Spleen (tissue), 11 donors: Measurements from ENCODE around the gene FAH. TPM values are rescaled to one million over a fixed set of nuclear protein-coding genes. Genes with fewer than 3 reads are reported as not detected.
A peak's percentile ranks its signal among the peaks of the same experiment; 100 is the strongest.

Source experiments
- DNase-seq: peaks from one replicate; pipeline ENCODE4 v3.0.0-alpha.2; 2020
- H3K27ac ChIP-seq, 8 donors: fragments of 200-600 bp; sonication (generic) in 7 of 8; 1 replicate in 4 of 8; 2 replicates in 4 of 8; pipeline versions ENCODE4 v1.5.0 to v1.8.0; 2016 to 2021; ENCODE audit warnings: inconsistent platforms in 4 of 8, mild to moderate bottlenecking in 4 of 8, moderate library complexity in 1 of 8
- H3K27me3 ChIP-seq, 7 donors: fragments of 200-600 bp; sonication (generic) in 6 of 7; replicated peaks in 1 of 7; 1 replicate in 4 of 7; 2 replicates in 3 of 7; pipeline versions ENCODE4 v1.5.0 to v1.8.0; 2016 to 2021; ENCODE audit warnings: inconsistent platforms in 3 of 7, mild to moderate bottlenecking in 1 of 7
- H3K36me3 ChIP-seq, 6 donors: fragments of 200-600 bp; sonication (generic) in 5 of 6; 1 replicate in 4 of 6; 2 replicates in 2 of 6; pipeline versions ENCODE4 v1.5.0 to v1.8.0; 2016 to 2021; ENCODE audit warnings: inconsistent platforms in 2 of 6
- H3K4me1 ChIP-seq, 6 donors: fragments of 200-600 bp; sonication (generic) in 5 of 6; 1 replicate in 3 of 6; 2 replicates in 3 of 6; pipeline versions ENCODE4 v1.5.0 to v1.8.0; 2016 to 2021; ENCODE audit warnings: inconsistent platforms in 3 of 6
- H3K4me3 ChIP-seq, 8 donors: fragments of 200-600 bp; sonication (generic) in 7 of 8; 1 replicate in 4 of 8; 2 replicates in 4 of 8; pipeline versions ENCODE4 v1.5.0 to v1.8.0; 2016 to 2021; ENCODE audit warnings: inconsistent platforms in 4 of 8, mild to moderate bottlenecking in 4 of 8, moderate library complexity in 2 of 8
- H3K9me3 ChIP-seq, 8 donors: fragments of 200-600 bp; sonication (generic) in 7 of 8; 1 replicate in 4 of 8; 2 replicates in 4 of 8; pipeline versions ENCODE4 v1.5.0 to v1.8.0; 2016 to 2021; ENCODE audit warnings: inconsistent platforms in 4 of 8
- POLR2A ChIP-seq, 3 donors: fragments of 450-650 bp; IDR thresholded peaks; one replicate each; pipeline ENCODE4 v1.5.1; 2017; ENCODE audit warnings: antibody characterized with exemption in 3 of 3, mild to moderate bottlenecking in 1 of 3
- POLR2AphosphoS5 ChIP-seq, 3 donors: sonication (generic); formaldehyde crosslinking; IDR thresholded peaks; one replicate each; pipeline ENCODE4 v1.5.1; 2017; ENCODE audit warnings: antibody characterized with exemption in 3 of 3
- WGBS, 5 donors: extraction: QIAGEN DNeasy Blood & Tissue Kit in 3 of 5; methylation state at CpG; one replicate each; pipeline versions ENCODE4 v1.1.5 to v1.1.7; 2013 to 2018; 5-methylcytosine and 5-hydroxymethylcytosine counted together
- intact Hi-C: fragments of 100-400 bp; cut with DNase I; formaldehyde crosslinking; loops from one replicate; pipeline ENCODE4 v1.15.0; 2023; ENCODE audit warnings: low total_unique reads
- polyA plus RNA-seq, 3 donors: library from polyadenylated mRNA; stranded (reverse); fragments of 200-250 nt; gene quantifications; one replicate each; pipeline ENCODE4 v1.2.1, GENCODE V29; 2013
- total RNA-seq, 7 donors: library from RNA; depleted of rRNA in 3 of 7; stranded (reverse); fragments of >200 nt in 3 of 7; fragmentation: NEBNext Ultra II Directional in 4 of 7; extraction: Animal tissue kit (Norgen Biotek cat#: 25700) in 4 of 7; gene quantifications; one replicate each; pipeline versions ENCODE4 v1.1.0 to v1.2.1, GENCODE V29; 2016 to 2021
- TF ChIP-seq, protein P1 (sequence below), 11 experiments: fragments of 200-600 bp in 7 of 11; fragments of 450-650 bp in 4 of 11; sonication (generic) in 4 of 11; IDR thresholded peaks in 8 of 11; conservative IDR thresholded peaks in 3 of 11; 1 replicate in 7 of 11; 2 replicates in 4 of 11; pipeline versions ENCODE4 v1.4.0 to v1.8.0; 2016 to 2021; ENCODE audit warnings: antibody characterized with exemption in 11 of 11, inconsistent platforms in 4 of 11, mild to moderate bottlenecking in 1 of 11
- donor health status: healthy with polysubstance abuse.
- donor health status: DM: no; HTN: no; CAD: no; lungs with moderate emphysema.
- donor health status: DM: no; HTN: no; CAD: no.
- donor health status: Bipolar disorder and iron deficiency.
- donor health status: healthy.
- donor health status: DM: no; HTN: no; CAD: no.
- donor health status: DM: yes; HTN: yes; CAD: no.

FAH gene
- total and polyA plus RNA-seq, 10 donors: 8.5 to 33.1 (median 21.2) TPM

GRCh38 chr15:80152180-80152895 lies 461 bp upstream of the FAH start:
- 1 to 6% (median 3%) methylated on average over 11 to 41 of the region's 41 CpGs for WGBS, 5 donors
- H3K36me3 ChIP-seq: no peaks in the 10 kb centered on the region
- H3K9me3 ChIP-seq: no peaks in the 10 kb centered on the region
- no peaks in the 10 kb centered on the region for H3K27me3 ChIP-seq
- peak overlapping the region; percentile 48 to 89 (median 71) for H3K4me3 ChIP-seq
- peak overlapping the region; percentile 42 to 87 (median 82) for H3K27ac ChIP-seq
- peak; percentile 97 for DNase-seq
- peaks cover 8 to 55% (median 25%) of the 10 kb centered on the region in 6 donors for H3K4me1 ChIP-seq
- TF ChIP-seq POLR2AphosphoS5 (IDR thresholded peaks at IDR 0.05) (peak; percentile 44 to 69 (median 55)), POLR2A (IDR thresholded peaks at IDR 0.05) (no peak)
- TF ChIP-seq, protein P1, sequence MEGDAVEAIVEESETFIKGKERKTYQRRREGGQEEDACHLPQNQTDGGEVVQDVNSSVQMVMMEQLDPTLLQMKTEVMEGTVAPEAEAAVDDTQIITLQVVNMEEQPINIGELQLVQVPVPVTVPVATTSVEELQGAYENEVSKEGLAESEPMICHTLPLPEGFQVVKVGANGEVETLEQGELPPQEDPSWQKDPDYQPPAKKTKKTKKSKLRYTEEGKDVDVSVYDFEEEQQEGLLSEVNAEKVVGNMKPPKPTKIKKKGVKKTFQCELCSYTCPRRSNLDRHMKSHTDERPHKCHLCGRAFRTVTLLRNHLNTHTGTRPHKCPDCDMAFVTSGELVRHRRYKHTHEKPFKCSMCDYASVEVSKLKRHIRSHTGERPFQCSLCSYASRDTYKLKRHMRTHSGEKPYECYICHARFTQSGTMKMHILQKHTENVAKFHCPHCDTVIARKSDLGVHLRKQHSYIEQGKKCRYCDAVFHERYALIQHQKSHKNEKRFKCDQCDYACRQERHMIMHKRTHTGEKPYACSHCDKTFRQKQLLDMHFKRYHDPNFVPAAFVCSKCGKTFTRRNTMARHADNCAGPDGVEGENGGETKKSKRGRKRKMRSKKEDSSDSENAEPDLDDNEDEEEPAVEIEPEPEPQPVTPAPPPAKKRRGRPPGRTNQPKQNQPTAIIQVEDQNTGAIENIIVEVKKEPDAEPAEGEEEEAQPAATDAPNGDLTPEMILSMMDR (IDR thresholded peaks at IDR 0.05 in 8 of 11, conservative IDR thresholded peaks at IDR 0.05 in 3 of 11): no peak
- intact Hi-C loops: loop anchor here (5.0 kb wide), 1 partner anchor 90 kb away; no protein-coding TSS in a partner anchor

DNA sequence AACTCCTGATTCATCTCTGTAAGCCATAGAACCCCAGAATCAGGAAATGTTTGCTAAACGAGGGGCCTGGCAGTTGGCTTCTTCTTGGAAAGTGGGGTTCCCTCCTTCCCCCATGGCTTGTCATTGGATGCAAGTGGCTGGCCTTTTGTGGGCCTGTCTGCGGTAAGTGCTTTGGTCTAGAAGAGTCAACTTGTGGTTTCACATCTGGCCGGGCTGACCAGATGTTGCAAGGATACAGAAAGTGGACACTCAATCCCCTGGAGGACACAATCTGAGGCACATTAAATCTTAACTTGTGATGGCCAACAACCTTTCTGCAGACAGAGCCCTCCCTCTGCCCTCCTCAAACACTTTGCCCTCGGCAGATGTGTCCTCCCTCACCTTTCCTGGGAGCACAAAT lies 1.1 kb downstream of the FAH start:
- TF ChIP-seq, protein P1 (IDR thresholded peaks at IDR 0.05 in 8 of 11, conservative IDR thresholded peaks at IDR 0.05 in 3 of 11): no peak
- TF ChIP-seq POLR2AphosphoS5 (IDR thresholded peaks at IDR 0.05): no peak
- TF ChIP-seq POLR2A (IDR thresholded peaks at IDR 0.05): no peak
- H3K27me3 ChIP-seq: no peaks in the 10 kb centered on the region
- H3K27ac ChIP-seq: peak overlapping the region in 5 of 8 donors; percentile 82 to 87 (median 83)
- H3K4me1 ChIP-seq: peaks cover 8 to 60% (median 25%) of the 10 kb centered on the region in 6 donors
- no peaks in the 10 kb centered on the region for H3K9me3 ChIP-seq
- peaks cover 0 to 3% (median 0%) of the 10 kb centered on the region in 6 donors for H3K36me3 ChIP-seq
- H3K4me3 ChIP-seq: peak overlapping the region in 5 of 8 donors; percentile 65 to 89 (median 79)
- no peak for DNase-seq
- intact Hi-C loops: loop anchor here (5.0 kb wide), 1 partner anchor 92 kb away; no protein-coding TSS in a partner anchor
- 35 to 67% (median 49%) methylated on average over 4 of the region's 4 CpGs for WGBS, 5 donors

- Histone ChIP-seq H3K27ac (peak overlapping the region in 4 of 8 donors; percentile 82 to 87 (median 84)), H3K27me3 (no peaks in the 10 kb centered on the region), H3K4me1 (peaks cover 8 to 64% (median 25%) of the 10 kb centered on the region in 6 donors), H3K4me3 (peak overlapping the region in 1 of 8 donors; percentile 89), H3K36me3 (peaks cover 0 to 6% (median 0%) of the 10 kb centered on the region in 6 donors), H3K9me3 (no peaks in the 10 kb centered on the region)
- intact Hi-C loops: loop anchor here (5.0 kb wide), 1 partner anchor 92 kb away; no protein-coding TSS in a partner anchor
- no peak for DNase-seq
- 84 to 88% (median 86%) methylated on average over 6 of the region's 6 CpGs for WGBS, 5 donors
- TF ChIP-seq, protein P1 (IDR thresholded peaks at IDR 0.05 in 8 of 11, conservative IDR thresholded peaks at IDR 0.05 in 3 of 11): no peak
- TF ChIP-seq POLR2A (IDR thresholded peaks at IDR 0.05) (no peak), POLR2AphosphoS5 (IDR thresholded peaks at IDR 0.05) (no peak)
Measured at GRCh38 chr15:80154336-80154735, 1.5 kb downstream of the FAH start.

DNA sequence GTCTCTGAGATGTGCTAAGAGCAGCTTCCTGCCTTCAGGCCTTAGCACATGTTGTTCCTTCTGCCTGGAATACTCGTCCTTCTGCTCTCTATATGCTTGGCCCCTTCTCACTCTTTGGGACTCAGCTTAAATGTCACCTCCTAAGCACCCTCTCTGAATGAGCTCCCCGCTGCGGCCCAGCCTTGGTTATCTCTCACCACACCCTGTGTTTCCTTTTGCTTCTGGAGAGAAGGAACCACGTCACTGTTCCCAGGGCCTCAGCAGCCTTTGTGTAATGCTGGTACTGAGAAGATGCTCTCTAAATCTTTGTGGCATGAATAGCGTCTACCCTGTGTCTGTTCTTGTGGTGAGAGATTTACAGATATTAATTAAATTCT lies 2.2 kb downstream of the FAH start:
- no peak overlapping the region for H3K4me3 ChIP-seq
- H3K27me3 ChIP-seq: no peaks in the 10 kb centered on the region
- intact Hi-C loops: no loop called here
- TF ChIP-seq POLR2A (IDR thresholded peaks at IDR 0.05): no peak
- TF ChIP-seq POLR2AphosphoS5 (IDR thresholded peaks at IDR 0.05): no peak
- TF ChIP-seq, protein P1 (IDR thresholded peaks at IDR 0.05 in 8 of 11, conservative IDR thresholded peaks at IDR 0.05 in 3 of 11): no peak
- H3K9me3 ChIP-seq: no peaks in the 10 kb centered on the region
- peak overlapping the region in 5 of 8 donors; percentile 25 to 87 (median 63) for H3K27ac ChIP-seq
- H3K36me3 ChIP-seq: peaks cover 0 to 13% (median 0%) of the 10 kb centered on the region in 6 donors
- no peak for DNase-seq
- peaks cover 8 to 71% (median 30%) of the 10 kb centered on the region in 6 donors for H3K4me1 ChIP-seq
- WGBS, 5 donors: 65 to 88% (median 72%) methylated on average over 5 of the region's 5 CpGs
